Activated naive CD4-positive, alpha-beta T cell treated with Interleukin-2 at 50 U/mL for 16 hours (primary cell): Measurements from ENCODE around the gene NPDC1.

Experiments used
- DNase-seq: peaks from one replicate; pipeline ENCODE4 v3.0.0-alpha.2; 2020

NPDC1 gene

GRCh38 chr9:137023157-137023556, 22.8 kb downstream of the NPDC1 start:
- no peak for DNase-seq

- no peak for DNase-seq
Observed at GRCh38 chr9:137022662-137023008, 23.3 kb downstream of the NPDC1 start.

GRCh38 chr9:137021979-137022661, 23.9 kb downstream of the NPDC1 start:
- peak; percentile 78 for DNase-seq

- DNase-seq, result no peak
Observed at GRCh38 chr9:137021568-137021978, 24.4 kb downstream of the NPDC1 start.

- DNase-seq, result no peak
Observed at GRCh38 chr9:137020771-137021567, 25.0 kb downstream of the NPDC1 start.

GRCh38 chr9:137019891-137020683, 25.9 kb downstream of the NPDC1 start:
- DNase-seq, result no peak

- no peak for DNase-seq
Observed at GRCh38 chr9:137018761-137019559, 27.0 kb downstream of the NPDC1 start.

GRCh38 chr9:137017791-137018497, 28.0 kb downstream of the NPDC1 start:
- no peak for DNase-seq

- DNase-seq, result no peak
Observed at GRCh38 chr9:137017071-137017470, 28.9 kb downstream of the NPDC1 start.

- no peak for DNase-seq
Observed at GRCh38 chr9:137016436-137016835, 29.5 kb downstream of the NPDC1 start.

GRCh38 chr9:137015976-137016375, 30.0 kb downstream of the NPDC1 start:
- no peak for DNase-seq

GRCh38 chr9:137015540-137015930, 30.4 kb downstream of the NPDC1 start:
- DNase-seq, result no peak

GRCh38 chr9:137014776-137015539, 31.0 kb downstream of the NPDC1 start:
- DNase-seq, result no peak

GRCh38 chr9:137014166-137014565, 31.8 kb downstream of the NPDC1 start:
- DNase-seq, result no peak

- no peak for DNase-seq
Observed at GRCh38 chr9:137013571-137013940, 32.4 kb downstream of the NPDC1 start.

- no peak for DNase-seq
Observed at GRCh38 chr9:137012694-137013570, 33.0 kb downstream of the NPDC1 start.

- no peak for DNase-seq
Observed at GRCh38 chr9:137011907-137012675, 33.9 kb downstream of the NPDC1 start.

GRCh38 chr9:137011156-137011555, 34.8 kb downstream of the NPDC1 start:
- no peak for DNase-seq

- no peak for DNase-seq
Observed at GRCh38 chr9:137009938-137010732, 35.8 kb downstream of the NPDC1 start.
